B cell (primary cell): ENCODE data around the gene DOCK6. TPM values are rescaled to one million over a fixed set of nuclear protein-coding genes. Genes with fewer than 3 reads are reported as not detected.

ENCODE experiments used
- ATAC-seq: fragments of 200-7000 bp; cut with Tn5 transposase; one replicate; pipeline ENCODE4 v1.10.0; 2021; ENCODE audit warnings: low read depth, mild to moderate bottlenecking, moderate number of reproducible peaks, moderate library complexity
- CTCF ChIA-PET: fragments of 350-600 bp; sonication (Branson Sonifier 250); formaldehyde crosslinking; loops from one replicate; lab custom pipeline; 2021; ENCODE audit warnings: antibody characterized with exemption, inconsistent platforms; lab: Charles Lee
- POLR2A ChIA-PET: fragments of 350-600 bp; sonication (Branson Sonifier 250); formaldehyde crosslinking; loops from one replicate; lab custom pipeline; 2021; ENCODE audit warnings: antibody characterized with exemption; lab: Charles Lee
- DNase-seq: peaks from one replicate; pipeline ENCODE4 v3.0.0; 2013
- H2AFZ ChIP-seq: 2 replicates; pipeline ENCODE4 v1.6.1; 2012; ENCODE audit warnings: mild to moderate bottlenecking, low read depth, low read length; ENCODE audit not compliant: insufficient read depth, poor library complexity, severe bottlenecking
- H3K27ac ChIP-seq, 2 donors: 1 replicate in 1 of 2; 2 replicates in 1 of 2; pipeline ENCODE4 v1.5.1; 2012 to 2013; ENCODE audit warnings: low read length in 2 of 2, mild to moderate bottlenecking in 2 of 2, moderate library complexity in 1 of 2
- H3K27me3 ChIP-seq, 4 experiments: fragments of 200-600 bp in 1 of 4; sonication (generic) in 1 of 4; replicated peaks in 1 of 4; 1 replicate in 2 of 4; 2 replicates in 2 of 4; pipeline versions ENCODE4 v1.6.1 to v1.7.0; 2013 to 2016; ENCODE audit warnings: low read length in 3 of 4, mild to moderate bottlenecking in 2 of 4, mixed read lengths in 1 of 4, moderate library complexity in 1 of 4; ENCODE audit not compliant: insufficient read depth in 4 of 4, control insufficient read depth in 3 of 4; ENCODE audit errors: control extremely low read depth in 1 of 4
- H3K36me3 ChIP-seq, 2 experiments: replicated peaks in 1 of 2; 1 replicate in 1 of 2; 2 replicates in 1 of 2; pipeline versions ENCODE4 v1.6.1 to v1.7.1; 2013; ENCODE audit warnings: low read length in 1 of 2; ENCODE audit not compliant: insufficient read depth in 2 of 2, control insufficient read depth in 1 of 2; ENCODE audit errors: control extremely low read depth in 1 of 2, extremely low read depth in 1 of 2
- H3K4me1 ChIP-seq, 2 donors: fragments of 200-600 bp in 1 of 2; sonication (generic) in 1 of 2; 1 replicate in 1 of 2; 2 replicates in 1 of 2; pipeline versions ENCODE4 v1.5.1 to v1.6.1; 2013 to 2017; ENCODE audit warnings: low read length in 2 of 2; ENCODE audit not compliant: control insufficient read depth in 2 of 2, insufficient read depth in 2 of 2
- H3K4me2 ChIP-seq: replicated peaks from 2 replicates; pipeline ENCODE3; 2012; ENCODE audit warnings: mild to moderate bottlenecking, low read depth, low read length; ENCODE audit not compliant: poor library complexity, severe bottlenecking
- H3K4me3 ChIP-seq, 5 experiments: fragments of 200-600 bp in 1 of 5; sonication (generic) in 1 of 5; 1 replicate in 3 of 5; 2 replicates in 2 of 5; pipeline versions ENCODE4 v1.5.1 to v1.7.0; 2011 to 2016; ENCODE audit warnings: low read length in 4 of 5, mild to moderate bottlenecking in 4 of 5, low read depth in 2 of 5, control low read depth in 1 of 5, moderate library complexity in 1 of 5; ENCODE audit not compliant: insufficient read depth in 1 of 5; ENCODE audit errors: control extremely low read depth in 1 of 5, extremely low read depth in 1 of 5
- H3K79me2 ChIP-seq: fragments of 200-600 bp; sonication (generic); one replicate; pipeline ENCODE4 v1.6.0; 2016; ENCODE audit warnings: low read length; ENCODE audit not compliant: control insufficient read depth, insufficient read depth
- H3K9ac ChIP-seq: fragments of 200-600 bp; sonication (generic); 2 replicates; pipeline ENCODE4 v1.6.1; 2017; ENCODE audit warnings: mild to moderate bottlenecking, low read length, moderate library complexity
- H3K9me3 ChIP-seq, 3 donors: one replicate each; pipeline versions ENCODE4 v1.6.1 to v1.7.1; 2013; ENCODE audit warnings: low read length in 2 of 3; ENCODE audit not compliant: control insufficient read depth in 2 of 3, insufficient read depth in 1 of 3; ENCODE audit errors: control extremely low read depth in 1 of 3
- H4K20me1 ChIP-seq: 2 replicates; pipeline ENCODE4 v1.6.0; 2012; ENCODE audit warnings: mild to moderate bottlenecking, low read length; ENCODE audit not compliant: insufficient read depth, control insufficient read depth, poor library complexity, severe bottlenecking
- H3K27ac Mint-ChIP-seq: one replicate; pipeline ENCODE4 v1.8.0; 2021; ENCODE audit warnings: mixed read lengths
- H3K27me3 Mint-ChIP-seq: one replicate; pipeline ENCODE4 v1.8.0; 2021; ENCODE audit warnings: mixed read lengths
- H3K4me1 Mint-ChIP-seq: one replicate; pipeline ENCODE4 v1.8.0; 2021; ENCODE audit warnings: mixed read lengths
- H3K4me3 Mint-ChIP-seq: one replicate; pipeline ENCODE4 v1.8.0; 2021; ENCODE audit warnings: mixed read lengths
- H3K9me3 Mint-ChIP-seq: one replicate; pipeline ENCODE4 v1.8.0; 2022; ENCODE audit warnings: mixed read lengths; ENCODE audit not compliant: insufficient read depth
- CTCF ChIP-seq: fragments of 200-600 bp; IDR thresholded peaks from one replicate; pipeline ENCODE4 v1.8.0; 2022; ENCODE audit warnings: antibody characterized with exemption, mild to moderate bottlenecking
- EZH2 ChIP-seq: IDR thresholded peaks from 2 replicates; pipeline ENCODE4 v1.6.1; 2012; ENCODE audit warnings: borderline replicate concordance, low read depth, mild to moderate bottlenecking, moderate library complexity, low read length; ENCODE audit not compliant: insufficient read depth, poor library complexity, severe bottlenecking
- WGBS: methylation state at CpG from one replicate; pipeline ENCODE4 v1.1.5; 2013; ENCODE audit warnings: missing lambda C conversion rate; ENCODE audit not compliant: insufficient coverage; 5-methylcytosine and 5-hydroxymethylcytosine counted together
- intact Hi-C: fragments of 100-400 bp; cut with micrococcal nuclease; formaldehyde crosslinking; loops from one replicate; pipeline ENCODE4 v1.10.0; 2022
- polyA plus RNA-seq: library from polyadenylated mRNA; depleted of rRNA; stranded (reverse); fragments of >200 nt; gene quantifications from 2 replicates; pipeline ENCODE4 v1.2.3, GENCODE V29; 2012
- total RNA-seq, 2 donors: library from RNA; stranded (reverse); fragments of 120-200 nt in 1 of 2; gene quantifications; 1 replicate in 1 of 2; 2 replicates in 1 of 2; pipeline versions ENCODE4 v1.2.3 to v1.2.4, GENCODE V29; 2013 to 2022

Gene DOCK6
- total and polyA plus RNA-seq, 2 donors (not counting 1 experiment from before 2014, with no cell fraction given) = 5.3 to 11.9 TPM

- no peaks in the 10 kb centered on the region for H3K9me3 Mint-ChIP-seq
- Histone ChIP-seq H3K9ac (no peak overlapping the region), H3K9me3 (peaks cover 0 to 3% (median 0%) of the 10 kb centered on the region in 3 donors), H4K20me1 (no peaks in the 10 kb centered on the region), H3K27ac (no peak overlapping the region), H3K27me3 (peaks cover 0 to 17% (median 5%) of the 10 kb centered on the region in 4 experiments), H3K4me1 (peaks cover 12 to 15% of the 10 kb centered on the region in 2 donors), H3K79me2 (no peaks in the 10 kb centered on the region), H3K4me2 (no peak overlapping the region), H3K4me3 (no peak overlapping the region), H2AFZ (no peak overlapping the region), H3K36me3 (no peaks in the 10 kb centered on the region)
- intact Hi-C loops = no loop called here
- no peak for DNase-seq
- no peak overlapping the region for H3K27ac Mint-ChIP-seq
- 95% methylated on average over 9 of the region's 9 CpGs for WGBS
- TF ChIP-seq CTCF = no peak
- TF ChIP-seq EZH2 = no peak
- peaks cover 17% of the 10 kb centered on the region for H3K4me1 Mint-ChIP-seq
- CTCF ChIA-PET = interaction anchor here (1.4 kb wide), 1 partner anchor 40 kb away, joined by 3 read pairs; no protein-coding TSS in a partner anchor
- H3K27me3 Mint-ChIP-seq = peaks cover 18% of the 10 kb centered on the region
- POLR2A ChIA-PET = no interaction called here
- no peak overlapping the region for H3K4me3 Mint-ChIP-seq
- ATAC-seq = no peak
Observed at GRCh38 chr19:11177592-11177991, 84.7 kb downstream of the DOCK6 start.

DNA sequence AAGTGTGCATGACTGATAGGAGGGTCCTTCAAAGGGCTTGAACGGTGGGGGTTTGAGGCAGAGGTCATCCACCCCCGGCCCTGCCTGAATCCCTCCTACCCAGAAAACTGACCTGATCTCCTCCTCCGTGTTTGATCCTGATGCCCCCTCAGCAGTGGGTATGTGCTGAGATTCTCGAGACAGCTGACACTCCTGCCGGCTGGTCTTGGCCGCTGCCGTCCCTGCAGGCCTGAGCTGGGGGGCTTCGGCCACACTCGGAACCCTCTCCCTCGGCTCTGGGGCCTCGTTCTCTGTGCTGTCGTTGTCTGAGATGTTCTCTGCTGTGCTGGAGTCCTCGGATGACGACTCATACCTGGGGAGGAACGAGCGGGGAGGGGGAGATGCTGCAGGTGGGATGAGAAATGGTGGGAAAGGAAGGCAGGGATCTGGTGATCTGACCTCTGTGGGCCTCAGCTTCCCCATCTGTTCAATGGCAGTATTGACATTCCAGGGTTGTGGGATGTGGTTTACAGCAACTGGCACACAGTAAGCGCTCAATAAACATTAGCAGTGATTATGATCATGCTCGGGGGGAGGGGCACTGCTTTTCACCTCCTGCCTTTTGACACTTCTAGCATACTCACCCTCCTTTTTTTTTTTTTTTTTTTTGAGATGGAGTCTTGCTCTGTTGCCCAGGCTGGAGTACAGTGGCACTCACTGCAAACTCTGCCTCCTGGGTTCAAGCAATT, 85.7 kb downstream of the DOCK6 start:
- Mint-ChIP-seq H3K4me1 (peaks cover 17% of the 10 kb centered on the region), H3K4me3 (no peak overlapping the region), H3K27ac (no peak overlapping the region), H3K27me3 (peaks cover 17% of the 10 kb centered on the region), H3K9me3 (no peaks in the 10 kb centered on the region)
- Histone ChIP-seq H3K36me3 (no peaks in the 10 kb centered on the region), H3K79me2 (no peaks in the 10 kb centered on the region), H3K9me3 (peaks cover 0 to 3% (median 0%) of the 10 kb centered on the region in 3 donors), H4K20me1 (no peaks in the 10 kb centered on the region), H3K27ac (no peak overlapping the region), H2AFZ (no peak overlapping the region), H3K27me3 (peaks cover 0 to 12% (median 5%) of the 10 kb centered on the region in 4 experiments), H3K9ac (no peak overlapping the region), H3K4me1 (peaks cover 12 to 15% of the 10 kb centered on the region in 2 donors), H3K4me2 (no peak overlapping the region), H3K4me3 (no peak overlapping the region)
- intact Hi-C loops = no loop called here
- TF ChIP-seq EZH2 (no peak), CTCF (no peak)
- 97% methylated on average over 16 of the region's 18 CpGs for WGBS
- DNase-seq (no peak), ATAC-seq (no peak)
- ChIA-PET CTCF (no interaction called here), POLR2A (no interaction called here)
